Heart left ventricle (tissue), 16 donors: ENCODE results near the gene PLSCR3. TPM values are rescaled to one million over a fixed set of nuclear protein-coding genes. Genes with fewer than 3 reads are reported as not detected.

Source experiments
- ATAC-seq, 4 donors: fragments of 200-7000 bp; cut with Tn5 transposase; one replicate each; pipeline ENCODE4 v1.9.1; 2020 to 2022; ENCODE audit warnings: moderate library complexity in 4 of 4, mild to moderate bottlenecking in 3 of 4, moderate number of reproducible peaks in 1 of 4
- DNase-seq, 5 donors: peaks; one replicate each; pipeline ENCODE4 v3.0.0-alpha.2; 2020
- H3K27ac ChIP-seq, 12 donors: fragments of 200-600 bp; sonication (generic) in 4 of 12; one replicate each; pipeline versions ENCODE4 v1.5.0 to v1.8.0; 2016 to 2022; ENCODE audit warnings: mild to moderate bottlenecking in 2 of 12
- H3K27me3 ChIP-seq, 9 donors: fragments of 200-600 bp; sonication (generic) in 2 of 9; one replicate each; pipeline versions ENCODE4 v1.5.1 to v1.8.0; 2016 to 2022; ENCODE audit warnings: mild to moderate bottlenecking in 3 of 9
- H3K36me3 ChIP-seq, 9 donors: fragments of 200-600 bp; sonication (generic) in 2 of 9; one replicate each; pipeline versions ENCODE4 v1.5.0 to v1.8.0; 2018 to 2022; ENCODE audit warnings: mild to moderate bottlenecking in 2 of 9
- H3K4me1 ChIP-seq, 12 donors: fragments of 200-600 bp; sonication (generic) in 4 of 12; one replicate each; pipeline versions ENCODE4 v1.5.0 to v1.8.0; 2016 to 2022; ENCODE audit warnings: mild to moderate bottlenecking in 3 of 12
- H3K4me3 ChIP-seq, 12 donors: fragments of 200-600 bp; sonication (generic) in 4 of 12; one replicate each; pipeline versions ENCODE4 v1.5.0 to v1.8.0; 2017 to 2022; ENCODE audit warnings: mild to moderate bottlenecking in 9 of 12, moderate library complexity in 4 of 12
- H3K9me3 ChIP-seq, 12 donors: fragments of 200-600 bp; sonication (generic) in 4 of 12; one replicate each; pipeline versions ENCODE4 v1.5.0 to v1.8.0; 2016 to 2022; ENCODE audit warnings: mild to moderate bottlenecking in 1 of 12
- POLR2A ChIP-seq, 2 donors: fragments of 450-650 bp; IDR thresholded peaks; one replicate each; pipeline ENCODE4 v1.6.1; 2017; ENCODE audit warnings: antibody characterized with exemption in 2 of 2, mild to moderate bottlenecking in 2 of 2, moderate library complexity in 2 of 2
- WGBS, 4 donors: extraction: QIAGEN DNeasy Blood & Tissue Kit in 2 of 4; methylation state at CpG; one replicate each; pipeline versions ENCODE4 v1.1.5 to v1.1.7; 2013 to 2018; 5-methylcytosine and 5-hydroxymethylcytosine counted together
- intact Hi-C, 10 donors: fragments of 100-400 bp; cut with DNase I; formaldehyde crosslinking; loops; one replicate each; pipeline versions ENCODE4 v1.11.1 to v1.14.2; 2022
- polyA plus RNA-seq, 2 donors: library from polyadenylated mRNA; stranded (reverse); fragments of 200-250 nt; gene quantifications; one replicate each; pipeline ENCODE4 v1.2.3, GENCODE V29; 2013
- total RNA-seq, 9 donors: library from RNA; depleted of rRNA in 2 of 9; stranded (reverse); fragments of >200 nt in 2 of 9; fragmentation: NEBNext Ultra II Directional in 3 of 9; extraction: Animal tissue kit (Norgen Biotek cat#: 25700) in 3 of 9; gene quantifications; one replicate each; pipeline versions ENCODE4 v1.1.0 to v1.2.4, GENCODE V29; 2016 to 2023
- TF ChIP-seq, protein P1 (sequence below), 12 donors: fragments of 200-600 bp; sonication (generic) in 4 of 12; IDR thresholded peaks; one replicate each; pipeline versions ENCODE4 v1.5.0 to v1.8.0; 2018 to 2022; ENCODE audit warnings: antibody characterized with exemption in 12 of 12, mild to moderate bottlenecking in 5 of 12
- donor health status: ischemic (EF 13 %, LVEDD 7.1; RV severe dilation, severe dysfunction).
- donor health status: healthy with polysubstance abuse.
- donor health status: DM: no; HTN: yes; CAD: no.
- donor health status: DM: no; HTN: no; CAD: no.
- donor health status: ischemic (EF 25% LVEDD 6.9; RV normal size, moderate dysfunction).
- donor health status: ischemic (EF 25% LVEDD 5.7; RV mildly dilated, moderate dysfunction).
- donor health status: healthy.
- donor health status: DM: yes; HTN: yes; CAD: no.
- donor health status: ischemic (EF 35%, LVEDD 5.7; RV mildly dilated, moderate dysfunction).
- donor health status: nonischemic (EF 11% LVEDD 7.7; RV severe dilation, severe dysfunction).
- donor health status: DM: yes; HTN: yes; CAD: no.
- donor health status: PGD.
- donor health status: ischemic (EF 29% LVEDD 5.4; RV normal size, mild dysfunction).
- donor health status: nonischemic (EF 23%, LVEDD 6.1; RV moderate dilation, normal function).

Gene PLSCR3
- total and polyA plus RNA-seq, 11 donors: 14.3 to 29.5 (median 16.9) TPM

DNA sequence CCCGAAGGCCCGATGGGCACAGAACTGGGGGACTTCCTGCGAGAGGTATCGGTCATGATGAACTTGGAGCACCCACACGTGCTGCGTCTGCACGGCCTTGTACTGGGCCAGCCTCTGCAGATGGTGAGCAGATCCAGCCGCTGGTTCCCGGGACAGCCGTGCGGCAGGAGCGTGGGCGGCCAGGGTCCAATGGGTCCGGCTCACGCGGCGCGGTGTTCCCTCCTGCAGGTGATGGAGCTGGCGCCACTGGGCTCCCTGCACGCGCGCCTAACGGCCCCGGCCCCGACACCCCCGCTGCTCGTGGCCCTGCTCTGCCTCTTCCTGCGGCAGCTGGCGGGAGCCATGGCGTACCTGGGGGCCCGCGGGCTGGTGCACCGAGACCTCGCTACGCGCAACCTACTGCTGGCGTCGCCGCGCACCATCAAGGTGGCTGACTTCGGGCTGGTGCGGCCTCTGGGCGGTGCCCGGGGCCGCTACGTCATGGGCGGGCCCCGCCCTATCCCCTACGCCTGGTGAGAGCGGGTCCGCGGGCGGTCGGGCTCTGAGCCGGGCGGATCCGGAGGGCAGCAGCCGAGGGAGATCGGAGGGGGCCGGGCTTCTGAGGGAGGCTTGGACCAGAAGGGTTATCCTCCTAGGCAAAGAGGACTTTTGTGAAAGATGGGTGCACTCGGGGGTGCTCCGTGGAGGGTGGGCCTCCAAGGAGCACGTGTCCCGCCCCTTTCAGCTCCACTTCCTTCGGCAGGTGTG, 10.4 kb downstream of the PLSCR3 start:
- Histone ChIP-seq H3K36me3 (peaks cover 0 to 16% (median 8%) of the 10 kb centered on the region in 9 donors), H3K9me3 (peaks cover 0 to 4% (median 0%) of the 10 kb centered on the region in 12 donors), H3K27ac (peak overlapping the region in 2 of 12 donors; percentile 0 to 43), H3K27me3 (peaks cover 0 to 41% (median 11%) of the 10 kb centered on the region in 9 donors), H3K4me3 (peak overlapping the region; percentile 21 to 60 (median 48)), H3K4me1 (peaks cover 0 to 36% (median 22%) of the 10 kb centered on the region in 12 donors)
- DNase-seq (peak in 4 of 5 donors; percentile 38 to 76 (median 44)), ATAC-seq (peak in 3 of 4 donors; percentile 52 to 59 (median 54))
- 12 to 32% (median 19%) methylated on average over 37 to 65 of the region's 65 CpGs for WGBS, 4 donors
- TF ChIP-seq, protein P1, sequence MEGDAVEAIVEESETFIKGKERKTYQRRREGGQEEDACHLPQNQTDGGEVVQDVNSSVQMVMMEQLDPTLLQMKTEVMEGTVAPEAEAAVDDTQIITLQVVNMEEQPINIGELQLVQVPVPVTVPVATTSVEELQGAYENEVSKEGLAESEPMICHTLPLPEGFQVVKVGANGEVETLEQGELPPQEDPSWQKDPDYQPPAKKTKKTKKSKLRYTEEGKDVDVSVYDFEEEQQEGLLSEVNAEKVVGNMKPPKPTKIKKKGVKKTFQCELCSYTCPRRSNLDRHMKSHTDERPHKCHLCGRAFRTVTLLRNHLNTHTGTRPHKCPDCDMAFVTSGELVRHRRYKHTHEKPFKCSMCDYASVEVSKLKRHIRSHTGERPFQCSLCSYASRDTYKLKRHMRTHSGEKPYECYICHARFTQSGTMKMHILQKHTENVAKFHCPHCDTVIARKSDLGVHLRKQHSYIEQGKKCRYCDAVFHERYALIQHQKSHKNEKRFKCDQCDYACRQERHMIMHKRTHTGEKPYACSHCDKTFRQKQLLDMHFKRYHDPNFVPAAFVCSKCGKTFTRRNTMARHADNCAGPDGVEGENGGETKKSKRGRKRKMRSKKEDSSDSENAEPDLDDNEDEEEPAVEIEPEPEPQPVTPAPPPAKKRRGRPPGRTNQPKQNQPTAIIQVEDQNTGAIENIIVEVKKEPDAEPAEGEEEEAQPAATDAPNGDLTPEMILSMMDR (IDR thresholded peaks at IDR 0.05): no peak
- TF ChIP-seq POLR2A (IDR thresholded peaks at IDR 0.05): no peak
- intact Hi-C loops: no loop called here

DNA sequence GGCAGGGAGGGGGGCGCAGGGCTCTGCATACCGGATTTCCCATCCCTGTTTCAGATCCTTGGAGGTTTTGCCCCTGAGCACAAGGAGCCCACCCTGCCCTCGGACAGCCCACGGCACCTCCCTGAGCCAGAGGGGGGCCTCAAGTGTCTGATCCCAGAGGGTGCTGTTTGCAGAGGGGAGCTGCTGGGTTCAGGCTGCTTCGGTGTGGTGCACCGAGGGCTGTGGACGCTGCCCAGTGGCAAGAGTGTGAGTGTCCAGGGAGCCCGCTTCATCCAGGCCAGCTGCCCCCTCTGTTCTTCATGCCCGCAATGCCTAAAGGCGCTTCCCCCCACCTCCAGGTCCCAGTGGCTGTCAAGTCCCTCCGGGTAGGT, 11.0 kb downstream of the PLSCR3 start:
- Histone ChIP-seq H3K4me1 (peaks cover 0 to 36% (median 22%) of the 10 kb centered on the region in 12 donors), H3K27me3 (peaks cover 0 to 41% (median 11%) of the 10 kb centered on the region in 9 donors), H3K9me3 (peaks cover 0 to 4% (median 0%) of the 10 kb centered on the region in 12 donors), H3K27ac (no peak overlapping the region), H3K4me3 (peak overlapping the region in 8 of 12 donors; percentile 41 to 60 (median 53)), H3K36me3 (peaks cover 0 to 10% (median 4%) of the 10 kb centered on the region in 9 donors)
- no peak for DNase-seq
- TF ChIP-seq POLR2A (IDR thresholded peaks at IDR 0.05): no peak
- TF ChIP-seq, protein P1 (IDR thresholded peaks at IDR 0.05): no peak
- intact Hi-C loops: no loop called here
- ATAC-seq: no peak
- 65 to 79% (median 78%) methylated on average over 5 to 11 of the region's 11 CpGs for WGBS, 4 donors

DNA sequence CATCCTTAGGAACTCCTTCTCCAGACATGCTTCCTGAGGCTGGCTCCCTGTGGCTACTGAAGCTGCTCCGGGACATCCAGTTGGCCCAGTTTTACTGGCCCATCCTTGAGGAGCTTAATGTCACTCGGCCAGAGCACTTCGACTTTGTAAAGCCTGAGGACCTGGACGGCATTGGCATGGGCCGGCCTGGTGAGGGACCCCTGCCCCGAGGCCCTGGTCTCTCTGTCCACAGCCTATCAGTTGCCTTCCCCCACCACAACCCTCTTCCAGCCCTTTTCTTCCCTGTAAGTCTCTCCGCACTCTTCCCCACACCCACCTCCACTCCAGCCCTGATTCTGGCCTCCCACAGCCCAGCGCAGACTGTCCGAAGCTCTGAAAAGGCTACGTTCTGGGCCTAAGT, 11.4 kb downstream of the PLSCR3 start:
- no peak for ATAC-seq
- DNase-seq: no peak
- TF ChIP-seq POLR2A (IDR thresholded peaks at IDR 0.05): no peak
- TF ChIP-seq, protein P1 (IDR thresholded peaks at IDR 0.05): no peak
- Histone ChIP-seq H3K4me3 (no peak overlapping the region), H3K4me1 (peaks cover 0 to 36% (median 22%) of the 10 kb centered on the region in 12 donors), H3K9me3 (peaks cover 0 to 4% (median 0%) of the 10 kb centered on the region in 12 donors), H3K27ac (no peak overlapping the region), H3K27me3 (peaks cover 0 to 41% (median 11%) of the 10 kb centered on the region in 9 donors), H3K36me3 (peaks cover 0 to 6% (median under 1%) of the 10 kb centered on the region in 9 donors)
- 87 to 91% (median 90%) methylated on average over 10 of the region's 10 CpGs for WGBS, 4 donors
- intact Hi-C loops: no loop called here
